HepG2 (cell line): ENCODE data around the gene DLL3. TPM values are rescaled to one million over a fixed set of nuclear protein-coding genes. Genes with fewer than 3 reads are reported as not detected.

Source experiments
- ELF1 ChIP-seq: sonication (generic); formaldehyde crosslinking; IDR thresholded peaks from 2 replicates; pipeline ENCODE4 v1.4.0; 2020; ENCODE audit warnings: missing genetic modification reagents
- GABPB1 ChIP-seq: IDR thresholded peaks from 2 replicates; pipeline ENCODE4 v1.6.1; 2016; ENCODE audit warnings: mild to moderate bottlenecking, missing genetic modification reagents, moderate library complexity, missing compliant biosample characterization
- KDM1A ChIP-seq: IDR thresholded peaks from 2 replicates; pipeline ENCODE4 v1.6.1; 2016; ENCODE audit warnings: missing compliant biosample characterization
- KLF6 ChIP-seq: IDR thresholded peaks from 2 replicates; pipeline ENCODE4 v1.8.0; 2016; ENCODE audit warnings: missing biosample characterization, missing genetic modification reagents
- LCORL ChIP-seq, 2 experiments: fragments of 450-650 bp in 1 of 2; sonication (generic) in 1 of 2; formaldehyde crosslinking in 1 of 2; IDR thresholded peaks; 2 replicates each; pipeline versions ENCODE4 v1.5.0 to v1.6.1; 2017 to 2020; ENCODE audit warnings: antibody characterized with exemption in 1 of 2, missing genetic modification reagents in 1 of 2
- MXI1 ChIP-seq: IDR thresholded peaks from 3 replicates; pipeline ENCODE4 v1.6.1; 2012; ENCODE audit warnings: low read depth, low read length, inconsistent platforms, borderline replicate concordance
- PCBP2 ChIP-seq: fragments of 200-400 bp; formaldehyde crosslinking; optimal IDR thresholded peaks from 2 replicates; pipeline ENCODE3; 2018; ENCODE audit warnings: low read length, low read depth; ENCODE audit not compliant: poor library complexity, severe bottlenecking
- TARDBP ChIP-seq: sonication (generic); formaldehyde crosslinking; IDR thresholded peaks from 2 replicates; pipeline ENCODE4 v1.8.0; 2022; ENCODE audit warnings: mild to moderate bottlenecking, missing genetic modification reagents
- ZFP36 ChIP-seq: fragments of 150-350 bp; IDR thresholded peaks from 2 replicates; pipeline ENCODE4 v1.6.1; 2018; ENCODE audit warnings: borderline replicate concordance, low read length, low read depth; ENCODE audit not compliant: partially characterized antibody
- ZNF138 ChIP-seq: sonication (generic); formaldehyde crosslinking; IDR thresholded peaks from 2 replicates; pipeline ENCODE4 v1.5.0; 2020; ENCODE audit warnings: mild to moderate bottlenecking, low read depth, missing genetic modification reagents
- ZNF605 ChIP-seq: sonication (generic); formaldehyde crosslinking; IDR thresholded peaks from 2 replicates; pipeline ENCODE4 v1.8.0; 2022; ENCODE audit warnings: mild to moderate bottlenecking, missing genetic modification reagents
- ZNF839 ChIP-seq: sonication (generic); formaldehyde crosslinking; IDR thresholded peaks from 2 replicates; pipeline ENCODE4 v1.4.0; 2020; ENCODE audit warnings: missing genetic modification reagents, mild to moderate bottlenecking, borderline replicate concordance
- ZSCAN22 ChIP-seq: sonication (generic); formaldehyde crosslinking; IDR thresholded peaks from 2 replicates; pipeline ENCODE4 v1.4.0; 2020; ENCODE audit warnings: mild to moderate bottlenecking, missing genetic modification reagents
- polyA plus RNA-seq, 8 experiments: library from polyadenylated mRNA; depleted of rRNA in 3 of 8; stranded (reverse) in 7 of 8; unstranded in 1 of 8; fragments of >200 nt; fragmentation: Illumina TruSeq in 4 of 8; extraction: Trizol in 4 of 8; gene quantifications; 2 replicates each; pipeline versions ENCODE4 v1.2.1 to v1.2.3, GENCODE V29; 2011 to 2016; ENCODE audit warnings: low read depth in 4 of 8, missing spikeins in 1 of 8, mixed read lengths in 1 of 8; ENCODE audit not compliant: insufficient read depth in 1 of 8
- total RNA-seq, 5 experiments: library from RNA; depleted of rRNA; stranded (reverse); fragments of >200 nt; fragmentation: Illumina TruSeq; extraction: Trizol; gene quantifications; 2 replicates each; pipeline ENCODE4 v1.2.3, GENCODE V29; 2016; ENCODE audit warnings: low read depth in 1 of 5
- TF ChIP-seq, protein P1 (sequence below): fragments of 450-650 bp; IDR thresholded peaks from 2 replicates; pipeline ENCODE4 v1.6.1; 2016
- TF ChIP-seq, protein P2 (sequence below): sonication (generic); formaldehyde crosslinking; IDR thresholded peaks from 2 replicates; pipeline ENCODE4 v1.4.0; 2020; ENCODE audit warnings: missing genetic modification reagents
- TF ChIP-seq, protein P3 (sequence below): sonication (generic); formaldehyde crosslinking; IDR thresholded peaks from 2 replicates; pipeline ENCODE4 v1.4.0; 2020; ENCODE audit warnings: missing genetic modification reagents, borderline replicate concordance
- TF ChIP-seq, protein P4 (sequence below): sonication (generic); formaldehyde crosslinking; IDR thresholded peaks from 2 replicates; pipeline ENCODE4 v1.4.0; 2020; ENCODE audit warnings: missing genetic modification reagents

The DLL3 gene
- total and polyA plus RNA-seq, 2 of the 13 experiments (the other 11 are each of a cell fraction or from before 2014, with no cell fraction given), result 0.35 to 0.55 TPM

DNA sequence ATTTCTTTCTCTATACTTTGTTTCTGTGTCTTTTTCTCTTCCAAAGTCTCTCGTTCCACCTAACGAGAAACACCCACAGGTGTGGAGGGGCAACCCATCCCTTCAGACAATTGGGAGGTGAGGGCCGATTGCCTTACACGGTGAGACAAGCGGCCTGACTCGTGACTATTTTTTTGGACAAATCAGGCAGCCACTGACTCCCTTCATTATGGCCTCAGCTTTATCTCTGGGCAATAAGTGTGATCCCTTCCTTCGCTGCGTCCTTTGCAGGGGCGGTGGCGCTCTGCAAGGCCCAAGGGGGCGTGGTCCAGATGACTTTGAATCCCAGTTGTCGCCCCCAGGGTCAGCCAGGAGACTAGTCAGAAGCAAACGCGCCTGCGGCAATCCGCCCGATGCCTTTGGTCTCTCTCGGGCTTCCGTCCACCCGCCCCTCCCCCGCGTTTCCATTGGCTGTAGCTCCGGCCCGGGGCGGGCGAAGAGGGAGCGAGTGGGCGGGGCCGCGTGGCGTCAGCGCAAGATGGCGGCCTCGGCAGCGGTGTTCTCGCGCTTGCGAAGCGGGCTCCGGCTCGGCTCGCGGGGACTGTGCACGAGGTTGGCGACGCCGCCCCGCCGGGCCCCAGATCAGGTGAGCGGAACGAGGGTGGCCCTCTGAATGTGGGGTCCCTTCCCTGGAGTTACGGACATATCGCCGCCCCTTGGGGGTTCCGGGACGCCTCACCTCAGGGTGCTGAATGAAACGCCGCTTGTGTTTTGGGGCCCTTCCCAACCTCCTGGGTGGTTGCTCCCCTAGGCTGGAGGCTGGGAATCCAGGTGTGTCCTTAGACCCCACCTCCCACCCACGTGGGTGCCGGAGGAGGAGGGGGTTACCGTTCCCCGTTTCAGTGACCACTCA lies 18.2 kb upstream of the DLL3 start, which contains the start of gene TIMM50 (continued):
- TF ChIP-seq ZSCAN22 (CRISPR knock-in tag), result no peak; the same call in 1 of the 2 replicates
- peak; percentile 91; the same call in 2 of the 3 replicates for TF ChIP-seq MXI1
- TF ChIP-seq, protein P1, sequence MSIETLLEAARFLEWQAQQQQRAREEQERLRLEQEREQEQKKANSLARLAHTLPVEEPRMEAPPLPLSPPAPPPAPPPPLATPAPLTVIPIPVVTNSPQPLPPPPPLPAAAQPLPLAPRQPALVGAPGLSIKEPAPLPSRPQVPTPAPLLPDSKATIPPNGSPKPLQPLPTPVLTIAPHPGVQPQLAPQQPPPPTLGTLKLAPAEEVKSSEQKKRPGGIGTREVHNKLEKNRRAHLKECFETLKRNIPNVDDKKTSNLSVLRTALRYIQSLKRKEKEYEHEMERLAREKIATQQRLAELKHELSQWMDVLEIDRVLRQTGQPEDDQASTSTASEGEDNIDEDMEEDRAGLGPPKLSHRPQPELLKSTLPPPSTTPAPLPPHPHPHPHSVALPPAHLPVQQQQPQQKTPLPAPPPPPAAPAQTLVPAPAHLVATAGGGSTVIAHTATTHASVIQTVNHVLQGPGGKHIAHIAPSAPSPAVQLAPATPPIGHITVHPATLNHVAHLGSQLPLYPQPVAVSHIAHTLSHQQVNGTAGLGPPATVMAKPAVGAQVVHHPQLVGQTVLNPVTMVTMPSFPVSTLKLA, result peak; percentile 42
- TF ChIP-seq, protein P2, sequence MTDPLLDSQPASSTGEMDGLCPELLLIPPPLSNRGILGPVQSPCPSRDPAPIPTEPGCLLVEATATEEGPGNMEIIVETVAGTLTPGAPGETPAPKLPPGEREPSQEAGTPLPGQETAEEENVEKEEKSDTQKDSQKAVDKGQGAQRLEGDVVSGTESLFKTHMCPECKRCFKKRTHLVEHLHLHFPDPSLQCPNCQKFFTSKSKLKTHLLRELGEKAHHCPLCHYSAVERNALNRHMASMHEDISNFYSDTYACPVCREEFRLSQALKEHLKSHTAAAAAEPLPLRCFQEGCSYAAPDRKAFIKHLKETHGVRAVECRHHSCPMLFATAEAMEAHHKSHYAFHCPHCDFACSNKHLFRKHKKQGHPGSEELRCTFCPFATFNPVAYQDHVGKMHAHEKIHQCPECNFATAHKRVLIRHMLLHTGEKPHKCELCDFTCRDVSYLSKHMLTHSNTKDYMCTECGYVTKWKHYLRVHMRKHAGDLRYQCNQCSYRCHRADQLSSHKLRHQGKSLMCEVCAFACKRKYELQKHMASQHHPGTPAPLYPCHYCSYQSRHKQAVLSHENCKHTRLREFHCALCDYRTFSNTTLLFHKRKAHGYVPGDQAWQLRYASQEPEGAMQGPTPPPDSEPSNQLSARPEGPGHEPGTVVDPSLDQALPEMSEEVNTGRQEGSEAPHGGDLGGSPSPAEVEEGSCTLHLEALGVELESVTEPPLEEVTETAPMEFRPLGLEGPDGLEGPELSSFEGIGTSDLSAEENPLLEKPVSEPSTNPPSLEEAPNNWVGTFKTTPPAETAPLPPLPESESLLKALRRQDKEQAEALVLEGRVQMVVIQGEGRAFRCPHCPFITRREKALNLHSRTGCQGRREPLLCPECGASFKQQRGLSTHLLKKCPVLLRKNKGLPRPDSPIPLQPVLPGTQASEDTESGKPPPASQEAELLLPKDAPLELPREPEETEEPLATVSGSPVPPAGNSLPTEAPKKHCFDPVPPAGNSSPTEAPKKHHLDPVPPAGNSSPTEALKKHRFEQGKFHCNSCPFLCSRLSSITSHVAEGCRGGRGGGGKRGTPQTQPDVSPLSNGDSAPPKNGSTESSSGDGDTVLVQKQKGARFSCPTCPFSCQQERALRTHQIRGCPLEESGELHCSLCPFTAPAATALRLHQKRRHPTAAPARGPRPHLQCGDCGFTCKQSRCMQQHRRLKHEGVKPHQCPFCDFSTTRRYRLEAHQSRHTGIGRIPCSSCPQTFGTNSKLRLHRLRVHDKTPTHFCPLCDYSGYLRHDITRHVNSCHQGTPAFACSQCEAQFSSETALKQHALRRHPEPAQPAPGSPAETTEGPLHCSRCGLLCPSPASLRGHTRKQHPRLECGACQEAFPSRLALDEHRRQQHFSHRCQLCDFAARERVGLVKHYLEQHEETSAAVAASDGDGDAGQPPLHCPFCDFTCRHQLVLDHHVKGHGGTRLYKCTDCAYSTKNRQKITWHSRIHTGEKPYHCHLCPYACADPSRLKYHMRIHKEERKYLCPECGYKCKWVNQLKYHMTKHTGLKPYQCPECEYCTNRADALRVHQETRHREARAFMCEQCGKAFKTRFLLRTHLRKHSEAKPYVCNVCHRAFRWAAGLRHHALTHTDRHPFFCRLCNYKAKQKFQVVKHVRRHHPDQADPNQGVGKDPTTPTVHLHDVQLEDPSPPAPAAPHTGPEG (CRISPR knock-in tag), result 0 out of 2 replicates have a peak, but pooled peaks have one; percentile 37
- no peak for TF ChIP-seq PCBP2
- TF ChIP-seq ZNF605 (CRISPR knock-in tag), result peak; percentile 92
- TF ChIP-seq, protein P3, sequence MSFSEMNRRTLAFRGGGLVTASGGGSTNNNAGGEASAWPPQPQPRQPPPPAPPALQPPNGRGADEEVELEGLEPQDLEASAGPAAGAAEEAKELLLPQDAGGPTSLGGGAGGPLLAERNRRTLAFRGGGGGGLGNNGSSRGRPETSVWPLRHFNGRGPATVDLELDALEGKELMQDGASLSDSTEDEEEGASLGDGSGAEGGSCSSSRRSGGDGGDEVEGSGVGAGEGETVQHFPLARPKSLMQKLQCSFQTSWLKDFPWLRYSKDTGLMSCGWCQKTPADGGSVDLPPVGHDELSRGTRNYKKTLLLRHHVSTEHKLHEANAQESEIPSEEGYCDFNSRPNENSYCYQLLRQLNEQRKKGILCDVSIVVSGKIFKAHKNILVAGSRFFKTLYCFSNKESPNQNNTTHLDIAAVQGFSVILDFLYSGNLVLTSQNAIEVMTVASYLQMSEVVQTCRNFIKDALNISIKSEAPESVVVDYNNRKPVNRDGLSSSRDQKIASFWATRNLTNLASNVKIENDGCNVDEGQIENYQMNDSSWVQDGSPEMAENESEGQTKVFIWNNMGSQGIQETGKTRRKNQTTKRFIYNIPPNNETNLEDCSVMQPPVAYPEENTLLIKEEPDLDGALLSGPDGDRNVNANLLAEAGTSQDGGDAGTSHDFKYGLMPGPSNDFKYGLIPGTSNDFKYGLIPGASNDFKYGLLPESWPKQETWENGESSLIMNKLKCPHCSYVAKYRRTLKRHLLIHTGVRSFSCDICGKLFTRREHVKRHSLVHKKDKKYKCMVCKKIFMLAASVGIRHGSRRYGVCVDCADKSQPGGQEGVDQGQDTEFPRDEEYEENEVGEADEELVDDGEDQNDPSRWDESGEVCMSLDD, result no peak
- TF ChIP-seq TARDBP (CRISPR knock-in tag), result peak; percentile 87
- TF ChIP-seq KDM1A, result no peak
- no peak for TF ChIP-seq ZFP36
- TF ChIP-seq KLF6 (CRISPR knock-in tag), result peak; percentile 79
- peak; percentile 92 for TF ChIP-seq ZNF839 (CRISPR knock-in tag)
- TF ChIP-seq ELF1 (CRISPR knock-in tag), result no peak; the same call in none of the 2 replicates
- TF ChIP-seq ZNF138 (CRISPR knock-in tag), result 0 out of 2 replicates have a peak, but pooled peaks have one; percentile 46
- TF ChIP-seq GABPB1 (CRISPR knock-in tag), result peak; percentile 91
- TF ChIP-seq, protein P4, sequence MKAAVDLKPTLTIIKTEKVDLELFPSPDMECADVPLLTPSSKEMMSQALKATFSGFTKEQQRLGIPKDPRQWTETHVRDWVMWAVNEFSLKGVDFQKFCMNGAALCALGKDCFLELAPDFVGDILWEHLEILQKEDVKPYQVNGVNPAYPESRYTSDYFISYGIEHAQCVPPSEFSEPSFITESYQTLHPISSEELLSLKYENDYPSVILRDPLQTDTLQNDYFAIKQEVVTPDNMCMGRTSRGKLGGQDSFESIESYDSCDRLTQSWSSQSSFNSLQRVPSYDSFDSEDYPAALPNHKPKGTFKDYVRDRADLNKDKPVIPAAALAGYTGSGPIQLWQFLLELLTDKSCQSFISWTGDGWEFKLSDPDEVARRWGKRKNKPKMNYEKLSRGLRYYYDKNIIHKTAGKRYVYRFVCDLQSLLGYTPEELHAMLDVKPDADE (CRISPR knock-in tag), result no peak
- no peak for TF ChIP-seq LCORL (IDR thresholded peaks at IDR 0.05)
- TF ChIP-seq LCORL (CRISPR knock-in tag; IDR thresholded peaks at IDR 0.05), result peak; percentile 84
